HG03135 (cell line): ENCODE measurements around the gene TPH2.

Experiments used
- ATAC-seq: cut with Tn5 transposase; IDR thresholded peaks from one replicate; pipeline ENCODE4 v1.9.1; 2021; ENCODE audit warnings: mild to moderate bottlenecking, moderate library complexity; ENCODE audit not compliant: unreplicated experiment

Gene TPH2

GRCh38 chr12:71938728-71939385 is at the start of gene TPH2:
TSS of gene TPH2 (plus strand) at chr12:71938845. CDS start at chr12:71938987, 142 bp downstream.
- ATAC-seq: peak; percentile 75

- no peak for ATAC-seq
Observed at GRCh38 chr12:71890475-71890874, 48.2 kb upstream of the TPH2 start.

- no peak for ATAC-seq
Observed at GRCh38 chr12:71892059-71892458, 46.6 kb upstream of the TPH2 start.

DNA sequence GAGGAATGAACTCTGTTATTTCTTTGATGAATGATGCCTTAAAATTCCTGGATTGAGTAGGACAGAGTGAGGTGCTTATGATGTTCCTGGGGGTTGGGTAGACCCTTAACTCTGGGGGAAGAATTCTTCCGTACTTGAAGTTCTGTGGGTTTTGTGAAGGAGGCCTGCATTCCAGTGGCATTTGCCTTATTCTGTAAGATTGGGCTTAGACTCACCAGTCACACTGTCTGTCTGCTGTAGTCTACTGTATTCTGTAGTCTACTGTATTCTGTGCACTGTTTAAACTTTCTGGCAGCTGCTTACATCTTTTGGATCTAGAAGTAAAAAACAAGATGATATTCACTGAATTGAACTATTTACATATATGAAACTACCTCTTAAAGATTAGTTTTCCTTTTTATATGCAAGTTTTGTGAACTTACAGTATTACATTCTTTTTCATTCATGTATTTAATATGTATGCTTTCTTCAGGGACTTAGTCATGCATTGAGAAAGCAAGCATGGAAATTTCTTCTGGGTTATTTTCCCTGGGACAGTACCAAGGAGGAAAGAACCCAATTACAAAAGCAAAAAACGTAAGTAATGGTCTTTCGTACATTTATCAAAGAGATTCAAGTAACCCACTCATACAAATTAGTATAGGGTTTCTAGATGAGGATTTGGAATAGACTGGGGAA is 42.3 kb upstream of the TPH2 start:
- ATAC-seq: no peak

DNA sequence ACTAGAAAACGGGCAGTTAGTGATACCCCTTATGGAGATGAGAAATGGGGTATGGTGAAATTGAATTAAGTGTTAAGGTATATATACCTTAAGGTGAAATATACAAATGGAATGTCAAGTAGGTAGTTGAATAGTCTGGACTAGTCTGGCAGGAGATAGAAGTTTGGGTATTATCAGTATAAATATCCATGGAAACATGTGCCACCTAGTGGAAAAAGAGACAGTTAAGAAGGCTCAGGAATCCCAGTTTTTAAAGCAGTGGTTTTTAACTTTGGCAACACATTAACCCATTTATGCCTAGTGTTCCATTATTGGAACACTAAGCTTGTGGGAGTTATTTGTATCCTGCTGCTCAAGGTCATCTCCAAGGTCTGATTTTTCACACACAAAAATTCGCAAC is 38.6 kb upstream of the TPH2 start:
- ATAC-seq: no peak

- no peak for ATAC-seq
Observed at GRCh38 chr12:71904629-71905028, 34.0 kb upstream of the TPH2 start.

- peak; percentile 64 for ATAC-seq
Observed at GRCh38 chr12:71935594-71935993, 3.1 kb upstream of the TPH2 start.

DNA sequence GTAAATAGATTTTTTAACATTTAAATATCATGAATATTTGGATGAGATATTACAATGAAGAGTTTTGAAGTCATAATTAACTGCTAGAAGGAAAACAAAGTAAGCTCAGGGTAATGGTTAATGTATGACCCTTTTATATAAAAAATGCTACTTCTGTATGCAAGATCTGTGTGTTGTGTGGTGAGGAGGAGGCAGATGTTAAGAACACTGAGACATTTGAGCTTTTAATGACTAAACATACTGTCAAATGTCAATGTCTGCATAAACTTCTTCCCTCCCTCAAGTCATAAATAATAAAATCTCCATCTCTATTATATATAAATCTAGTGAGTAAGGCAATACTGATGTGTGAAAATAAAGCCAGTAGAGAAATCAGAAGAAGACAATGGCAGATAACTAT is 1.4 kb downstream of the TPH2 start:
- ATAC-seq: no peak

- ATAC-seq: no peak
Observed at GRCh38 chr12:71941174-71941573, 2.5 kb downstream of the TPH2 start.

GRCh38 chr12:71942259-71942658 is 3.6 kb downstream of the TPH2 start:
- ATAC-seq: no peak

GRCh38 chr12:71942703-71943102 is 4.1 kb downstream of the TPH2 start:
- ATAC-seq: no peak

DNA sequence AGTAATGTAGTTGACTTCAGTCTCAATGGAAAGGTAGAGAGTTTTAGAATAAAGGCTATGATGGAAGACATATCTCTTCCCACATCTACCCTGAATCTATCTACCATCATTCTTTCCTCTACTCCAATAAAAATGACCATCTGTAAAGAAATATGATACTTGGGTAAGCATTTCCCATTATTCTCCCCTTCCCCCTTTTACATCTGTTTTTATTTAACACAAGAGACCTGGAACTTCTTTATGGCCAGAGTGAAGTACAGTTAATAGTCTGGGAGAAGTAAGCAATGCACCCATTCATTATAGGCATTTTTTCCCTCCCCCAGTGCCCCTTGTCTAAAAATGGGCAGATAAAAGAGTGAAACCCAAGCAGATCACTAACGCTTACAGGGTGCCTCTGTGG is 6.5 kb downstream of the TPH2 start:
- ATAC-seq: no peak

DNA sequence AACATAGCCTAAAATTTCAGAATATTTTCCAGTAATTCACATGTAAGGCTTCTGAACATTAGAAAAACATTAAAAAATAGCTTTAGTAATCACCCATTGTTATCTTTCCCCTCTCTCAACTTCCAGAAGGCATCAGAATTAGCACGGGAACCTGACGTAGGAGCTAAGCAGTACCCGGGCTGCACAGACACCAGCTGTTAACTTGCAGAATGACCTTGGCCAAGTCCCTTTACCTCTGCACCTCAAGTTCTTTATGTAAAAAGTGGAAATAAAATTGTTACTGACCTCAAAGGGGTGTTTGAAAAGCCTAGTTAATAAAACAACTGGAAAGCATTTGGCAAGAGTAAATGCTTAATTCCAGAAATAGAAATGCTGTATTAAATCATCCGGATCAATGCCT is 7.2 kb downstream of the TPH2 start:
- no peak for ATAC-seq

- ATAC-seq: no peak
Observed at GRCh38 chr12:71947645-71948105, 9.0 kb downstream of the TPH2 start.

DNA sequence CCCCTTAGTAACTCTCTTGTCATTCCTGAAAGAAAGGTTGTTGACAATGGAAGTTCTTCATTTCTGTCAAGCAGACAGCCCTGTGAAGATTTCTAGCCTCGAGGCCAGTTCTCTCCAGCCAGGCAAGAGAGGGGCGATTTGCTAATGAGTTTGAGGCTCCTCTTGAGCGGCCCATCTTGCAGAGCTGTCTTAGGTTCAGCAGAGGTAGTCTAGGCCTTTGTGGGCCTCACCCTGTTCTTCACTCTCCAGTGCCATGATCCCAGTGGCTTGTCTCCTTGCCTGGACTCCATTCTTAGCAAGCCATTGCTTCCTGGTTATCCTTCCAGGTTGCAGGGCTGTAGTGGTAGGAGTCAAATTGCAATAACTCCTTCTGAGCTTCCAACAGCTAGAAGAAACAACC is 9.7 kb downstream of the TPH2 start:
- no peak for ATAC-seq

- ATAC-seq: no peak
Observed at GRCh38 chr12:71949646-71950045, 11.0 kb downstream of the TPH2 start.

DNA sequence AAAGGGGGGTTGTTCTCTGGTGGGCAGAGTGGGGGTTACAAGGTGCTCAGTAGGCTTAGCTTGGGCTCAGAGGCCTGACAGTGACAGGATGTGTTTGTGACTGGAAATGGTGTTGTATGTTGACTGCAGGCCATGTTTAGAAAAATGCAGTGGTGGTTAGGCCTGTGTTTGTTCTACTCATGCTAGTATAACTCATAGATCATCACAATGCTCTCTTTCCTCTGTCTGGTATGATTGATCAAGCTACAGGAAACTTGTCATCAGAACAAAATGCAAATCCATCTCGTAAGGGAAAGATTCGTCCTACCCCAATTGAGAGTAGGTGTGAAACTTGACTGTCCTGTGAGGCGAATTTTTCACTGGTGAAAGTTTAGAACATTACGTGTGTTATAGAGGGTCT is 11.8 kb downstream of the TPH2 start:
- ATAC-seq: no peak

GRCh38 chr12:71950819-71951218 is 12.2 kb downstream of the TPH2 start:
- ATAC-seq: no peak

DNA sequence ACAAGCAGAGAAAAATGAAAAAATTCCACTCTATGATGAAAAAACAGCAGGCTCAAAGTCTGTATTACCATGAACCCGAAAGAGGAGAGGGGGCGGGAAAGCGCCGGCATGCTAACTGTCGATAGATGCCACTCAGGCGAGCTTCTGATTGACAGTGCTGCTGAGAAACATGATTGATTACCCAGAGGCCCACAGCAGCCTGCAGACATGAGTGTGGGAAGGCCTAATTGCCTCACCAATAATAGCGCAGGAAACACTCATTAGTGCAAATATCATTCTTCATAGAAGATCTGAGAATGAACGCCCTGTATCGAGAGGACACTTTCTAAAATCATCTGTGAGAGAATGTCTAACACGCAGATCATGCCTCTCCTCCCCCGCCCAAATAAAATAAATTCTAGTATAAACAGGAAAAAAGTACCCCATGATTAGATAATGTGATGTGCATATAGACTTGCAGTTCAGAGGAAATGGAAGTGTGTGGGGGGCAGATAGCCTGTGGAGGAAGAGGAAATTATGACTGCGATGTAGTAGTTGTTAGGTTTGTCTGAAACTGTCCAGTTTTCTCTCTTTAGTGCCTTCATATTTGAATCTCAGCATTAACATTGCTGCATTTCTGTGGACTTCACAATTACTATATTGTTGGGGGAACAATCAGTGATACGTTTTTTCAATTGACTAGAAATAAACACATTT is 15.6 kb downstream of the TPH2 start:
- ATAC-seq: no peak

DNA sequence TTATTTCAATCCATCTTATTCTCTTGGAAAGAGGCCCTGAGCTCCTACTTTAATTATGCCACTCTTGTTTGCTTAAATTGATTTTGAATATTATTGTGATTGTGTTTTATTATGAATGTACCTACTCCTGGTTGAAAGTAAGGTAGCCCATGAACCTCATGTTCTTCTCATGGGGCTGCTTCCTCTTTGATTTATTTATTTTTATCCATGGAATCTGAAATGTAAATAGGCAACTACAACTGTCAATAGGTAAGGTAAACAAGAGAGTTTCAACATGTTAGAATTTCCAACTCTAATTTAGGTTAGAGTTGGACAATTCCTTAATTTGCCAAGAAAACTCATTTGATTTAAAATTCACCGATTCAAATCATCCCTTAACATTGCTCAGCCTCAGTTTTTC is 16.2 kb downstream of the TPH2 start:
- no peak for ATAC-seq

DNA sequence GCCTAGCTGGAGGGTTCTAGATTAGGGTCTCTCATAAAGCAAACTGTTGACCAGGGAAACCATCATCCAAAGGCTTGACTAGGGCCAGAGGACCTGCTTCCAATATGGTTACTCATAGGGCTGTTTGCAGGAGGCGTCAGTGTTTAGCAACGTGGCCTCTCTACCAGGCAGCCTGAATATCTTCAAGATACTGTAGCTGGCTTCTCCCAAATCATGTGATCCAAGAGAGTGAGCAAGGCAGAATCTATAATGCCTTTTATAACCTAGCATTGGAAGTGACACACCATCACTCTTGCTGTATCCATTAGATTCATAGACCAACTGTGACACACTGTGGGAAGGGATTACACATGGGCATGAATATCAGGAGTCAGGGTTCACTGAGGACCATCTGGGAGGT is 17.3 kb downstream of the TPH2 start:
- ATAC-seq: no peak

GRCh38 chr12:71958056-71958455 is 19.4 kb downstream of the TPH2 start:
- no peak for ATAC-seq
